Transverse colon (tissue), 4 donors: ENCODE measurements around the gene ATP11A.

ENCODE experiments used
- CTCF ChIP-seq, 5 experiments: fragments of 200-600 bp in 3 of 5; fragments of 450-650 bp in 2 of 5; sonication (generic) in 3 of 5; IDR thresholded peaks; 1 replicate in 2 of 5; 2 replicates in 3 of 5; pipeline ENCODE4 v1.5.1; 2016 to 2017; ENCODE audit warnings: antibody characterized with exemption in 5 of 5, inconsistent platforms in 3 of 5, mild to moderate bottlenecking in 2 of 5, moderate library complexity in 1 of 5
- EP300 ChIP-seq: sonication (generic); formaldehyde crosslinking; IDR thresholded peaks from one replicate; pipeline ENCODE4 v1.6.1; 2017; ENCODE audit warnings: antibody characterized with exemption, low read depth
- POLR2A ChIP-seq: fragments of 450-650 bp; IDR thresholded peaks from one replicate; pipeline ENCODE4 v1.6.1; 2016; ENCODE audit warnings: antibody characterized with exemption, mild to moderate bottlenecking, moderate library complexity
- POLR2AphosphoS5 ChIP-seq, 3 donors: sonication (generic); formaldehyde crosslinking; IDR thresholded peaks; one replicate each; pipeline ENCODE4 v1.6.1; 2016; ENCODE audit warnings: antibody characterized with exemption in 3 of 3

- no peak for TF ChIP-seq CTCF (IDR thresholded peaks at IDR 0.05)
- no peak for TF ChIP-seq POLR2AphosphoS5 (IDR thresholded peaks at IDR 0.05)
- TF ChIP-seq POLR2A, result no peak
- TF ChIP-seq EP300, result no peak
Observed at GRCh38 chr13:112766336-112766735, 76.5 kb downstream of the ATP11A start.
